Measurements from ENCODE around the gene SERINC5.

Gene SERINC5

DNA sequence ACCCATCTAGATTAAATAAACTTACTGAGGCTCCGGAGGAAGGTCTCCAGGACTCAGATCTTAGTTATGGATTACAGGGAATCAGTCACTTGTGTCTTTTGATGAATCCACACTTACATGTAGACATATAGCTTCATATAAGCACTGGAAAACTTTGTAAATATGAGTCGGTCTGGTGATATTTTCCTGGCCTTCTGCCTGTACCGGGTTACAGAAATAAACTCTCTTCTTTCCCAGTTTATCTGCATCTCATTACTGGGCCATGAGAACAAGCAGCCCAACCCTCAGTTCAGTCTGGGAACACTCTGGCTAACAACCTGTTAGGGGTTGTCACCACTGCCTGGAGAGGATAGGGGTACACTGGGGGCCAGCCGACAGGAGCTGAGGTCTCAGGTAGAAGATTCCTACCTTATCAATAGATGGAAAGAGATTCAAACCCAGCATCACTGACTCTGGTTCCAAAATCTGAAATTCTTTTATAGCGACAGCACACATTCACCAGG lies 161.6 kb downstream of the SERINC5 start:
- TF ChIP-seq, protein P1, sequence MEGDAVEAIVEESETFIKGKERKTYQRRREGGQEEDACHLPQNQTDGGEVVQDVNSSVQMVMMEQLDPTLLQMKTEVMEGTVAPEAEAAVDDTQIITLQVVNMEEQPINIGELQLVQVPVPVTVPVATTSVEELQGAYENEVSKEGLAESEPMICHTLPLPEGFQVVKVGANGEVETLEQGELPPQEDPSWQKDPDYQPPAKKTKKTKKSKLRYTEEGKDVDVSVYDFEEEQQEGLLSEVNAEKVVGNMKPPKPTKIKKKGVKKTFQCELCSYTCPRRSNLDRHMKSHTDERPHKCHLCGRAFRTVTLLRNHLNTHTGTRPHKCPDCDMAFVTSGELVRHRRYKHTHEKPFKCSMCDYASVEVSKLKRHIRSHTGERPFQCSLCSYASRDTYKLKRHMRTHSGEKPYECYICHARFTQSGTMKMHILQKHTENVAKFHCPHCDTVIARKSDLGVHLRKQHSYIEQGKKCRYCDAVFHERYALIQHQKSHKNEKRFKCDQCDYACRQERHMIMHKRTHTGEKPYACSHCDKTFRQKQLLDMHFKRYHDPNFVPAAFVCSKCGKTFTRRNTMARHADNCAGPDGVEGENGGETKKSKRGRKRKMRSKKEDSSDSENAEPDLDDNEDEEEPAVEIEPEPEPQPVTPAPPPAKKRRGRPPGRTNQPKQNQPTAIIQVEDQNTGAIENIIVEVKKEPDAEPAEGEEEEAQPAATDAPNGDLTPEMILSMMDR (IDR thresholded peaks at IDR 0.05; ENCODE audit: low read length) = no peak
- TF ChIP-seq EZH2 (optimal IDR thresholded peaks at IDR 0.05; ENCODE audit: low read depth, low read length) (no peak), EZH2phosphoT487 (IDR thresholded peaks at IDR 0.05; ENCODE audit: low read length) (no peak)
- H3K4me1 ChIP-seq (ENCODE audit: low read length) = no peaks in the 10 kb centered on the region
- H3K9ac ChIP-seq (ENCODE audit: low read length) = no peak overlapping the region
- no peaks in the 10 kb centered on the region for H3F3A ChIP-seq (ENCODE audit: insufficient read depth, low read length)
- H3K79me2 ChIP-seq (ENCODE audit: low read length) = no peaks in the 10 kb centered on the region
- H3K36me3 ChIP-seq (replicated peaks; ENCODE audit: insufficient read depth, low read length) = no peaks in the 10 kb centered on the region
- no peaks in the 10 kb centered on the region for H3K9me3 ChIP-seq (replicated peaks; ENCODE audit: insufficient read depth, low read length)
- H3K4me2 ChIP-seq (ENCODE audit: low read depth, low read length) = no peak overlapping the region
- no peak overlapping the region for H3K4me3 ChIP-seq (ENCODE audit: low read length)
- no peak overlapping the region for H2AFZ ChIP-seq (ENCODE audit: low read length)
- no peaks in the 10 kb centered on the region for H3K9me2 ChIP-seq (replicated peaks; ENCODE audit: insufficient read depth, low read length)
- H4K20me1 ChIP-seq (ENCODE audit: insufficient read depth, low read length) = no peaks in the 10 kb centered on the region
- DNase-seq = no peak
- no peak overlapping the region for H3K27ac ChIP-seq (ENCODE audit: low read length)
- H3K27me3 ChIP-seq (replicated peaks; ENCODE audit: insufficient read depth, low read length) = no peaks in the 10 kb centered on the region

DNA sequence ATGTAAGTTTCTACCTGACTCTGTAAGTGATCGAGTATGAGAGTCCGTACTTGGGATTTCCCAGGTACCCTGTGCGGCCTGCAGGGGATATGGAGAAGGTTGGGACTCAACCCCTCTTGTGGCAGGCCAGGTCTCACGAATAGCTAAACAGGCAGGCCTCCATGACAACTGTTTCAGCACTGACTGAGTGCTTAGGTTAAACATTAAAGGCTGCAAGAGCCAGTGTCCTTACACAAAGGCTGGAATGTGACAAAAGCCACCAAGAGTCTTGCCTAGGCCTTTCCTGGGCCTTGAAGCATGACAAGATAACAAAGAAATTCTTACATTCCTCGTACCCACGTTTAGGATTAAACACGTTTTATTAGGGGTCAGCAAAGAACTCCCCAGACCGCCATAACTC lies 162.1 kb downstream of the SERINC5 start:
- H3K27ac ChIP-seq (ENCODE audit: low read length) = no peak overlapping the region
- H2AFZ ChIP-seq (ENCODE audit: low read length) = no peak overlapping the region
- TF ChIP-seq, protein P1 (IDR thresholded peaks at IDR 0.05; ENCODE audit: low read length) = no peak
- no peaks in the 10 kb centered on the region for H3K36me3 ChIP-seq (replicated peaks; ENCODE audit: insufficient read depth, low read length)
- H3K4me1 ChIP-seq (ENCODE audit: low read length) = no peaks in the 10 kb centered on the region
- H3K9me2 ChIP-seq (replicated peaks; ENCODE audit: insufficient read depth, low read length) = no peaks in the 10 kb centered on the region
- DNase-seq = no peak
- H3K9ac ChIP-seq (ENCODE audit: low read length) = no peak overlapping the region
- H3F3A ChIP-seq (ENCODE audit: insufficient read depth, low read length) = no peaks in the 10 kb centered on the region
- no peaks in the 10 kb centered on the region for H3K9me3 ChIP-seq (replicated peaks; ENCODE audit: insufficient read depth, low read length)
- H3K4me3 ChIP-seq (ENCODE audit: low read length) = no peak overlapping the region
- H3K79me2 ChIP-seq (ENCODE audit: low read length) = no peaks in the 10 kb centered on the region
- no peaks in the 10 kb centered on the region for H4K20me1 ChIP-seq (ENCODE audit: insufficient read depth, low read length)
- H3K4me2 ChIP-seq (ENCODE audit: low read depth, low read length) = no peak overlapping the region
- no peaks in the 10 kb centered on the region for H3K27me3 ChIP-seq (replicated peaks; ENCODE audit: insufficient read depth, low read length)

DNA sequence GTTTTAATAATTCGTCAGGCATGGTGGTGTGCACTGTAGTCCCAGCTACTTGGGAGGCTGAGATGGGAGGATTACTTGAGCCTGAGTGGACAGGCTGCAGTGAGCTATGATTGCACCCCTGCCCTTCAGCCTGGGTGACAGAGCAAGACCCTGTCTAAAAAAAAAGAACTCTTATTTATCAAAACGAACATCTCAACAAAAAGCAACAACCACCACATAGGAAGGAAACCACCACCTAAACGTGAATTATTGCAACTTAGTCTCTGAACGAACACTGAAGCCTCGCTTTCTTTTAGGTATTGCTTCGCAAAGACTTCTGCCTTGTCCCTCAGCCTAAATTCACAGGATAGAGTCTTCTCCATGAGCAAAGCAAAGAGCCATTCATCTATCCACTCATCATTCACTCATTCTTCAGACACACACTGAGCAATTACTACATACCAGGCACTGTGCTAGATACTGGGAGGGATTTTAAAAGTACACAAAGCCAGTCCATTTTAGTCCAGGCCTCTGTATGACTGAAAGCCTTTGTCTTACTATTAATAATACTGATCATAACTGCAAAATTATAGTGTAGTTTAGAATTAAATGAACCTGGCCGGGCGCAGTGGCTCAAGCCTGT lies 163.3 kb downstream of the SERINC5 start:
- no peaks in the 10 kb centered on the region for H3K79me2 ChIP-seq (ENCODE audit: low read length)
- H3K27ac ChIP-seq (ENCODE audit: low read length) = no peak overlapping the region
- H3K9me3 ChIP-seq (replicated peaks; ENCODE audit: insufficient read depth, low read length) = no peaks in the 10 kb centered on the region
- H3K9ac ChIP-seq (ENCODE audit: low read length) = no peak overlapping the region
- no peaks in the 10 kb centered on the region for H4K20me1 ChIP-seq (ENCODE audit: insufficient read depth, low read length)
- no peaks in the 10 kb centered on the region for H3F3A ChIP-seq (ENCODE audit: insufficient read depth, low read length)
- TF ChIP-seq, protein P1 (IDR thresholded peaks at IDR 0.05; ENCODE audit: low read length) = no peak
- TF ChIP-seq EZH2 (optimal IDR thresholded peaks at IDR 0.05; ENCODE audit: low read depth, low read length) (no peak), EZH2phosphoT487 (IDR thresholded peaks at IDR 0.05; ENCODE audit: low read length) (no peak)
- H3K4me3 ChIP-seq (ENCODE audit: low read length) = no peak overlapping the region
- no peaks in the 10 kb centered on the region for H3K36me3 ChIP-seq (replicated peaks; ENCODE audit: insufficient read depth, low read length)
- no peak overlapping the region for H2AFZ ChIP-seq (ENCODE audit: low read length)
- H3K9me2 ChIP-seq (replicated peaks; ENCODE audit: insufficient read depth, low read length) = no peaks in the 10 kb centered on the region
- no peaks in the 10 kb centered on the region for H3K4me1 ChIP-seq (ENCODE audit: low read length)
- no peak for DNase-seq
- H3K27me3 ChIP-seq (replicated peaks; ENCODE audit: insufficient read depth, low read length) = no peaks in the 10 kb centered on the region
- H3K4me2 ChIP-seq (ENCODE audit: low read depth, low read length) = no peak overlapping the region

Measured in MM.1S (cell line).